GM21576 (cell line): ENCODE measurements around the gene PI4K2B.
"Not testable (repeated sequence)": the region's sequence is repeated elsewhere in the genome, so short reads cannot be mapped to it uniquely, and the experiment has no call there.

Source experiments
- ATAC-seq: cut with Tn5 transposase; IDR thresholded peaks from one replicate; pipeline ENCODE4 v1.9.1; 2021; ENCODE audit warnings: mild to moderate bottlenecking, moderate library complexity; ENCODE audit not compliant: unreplicated experiment

PI4K2B gene

DNA sequence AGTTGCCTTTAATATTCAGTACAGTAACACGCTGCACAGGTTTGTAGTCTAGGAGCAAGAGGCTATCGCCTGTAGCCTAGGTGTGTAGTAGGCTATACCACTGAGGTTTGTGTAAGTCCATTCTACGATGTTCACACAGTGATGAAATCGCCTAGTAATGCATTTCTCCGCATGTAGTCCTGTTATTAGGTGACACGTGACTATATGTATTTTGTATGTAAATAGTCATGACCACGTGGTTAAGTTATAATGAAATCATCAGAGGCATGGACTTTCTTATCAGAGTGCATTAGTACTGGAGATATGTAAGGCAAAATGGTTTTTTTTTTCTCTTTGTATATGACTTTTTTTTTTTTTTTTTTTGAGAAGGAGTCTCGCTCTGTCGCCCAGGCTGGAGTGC lies 68.8 kb downstream of the PI4K2B start:
- no peak for ATAC-seq

DNA sequence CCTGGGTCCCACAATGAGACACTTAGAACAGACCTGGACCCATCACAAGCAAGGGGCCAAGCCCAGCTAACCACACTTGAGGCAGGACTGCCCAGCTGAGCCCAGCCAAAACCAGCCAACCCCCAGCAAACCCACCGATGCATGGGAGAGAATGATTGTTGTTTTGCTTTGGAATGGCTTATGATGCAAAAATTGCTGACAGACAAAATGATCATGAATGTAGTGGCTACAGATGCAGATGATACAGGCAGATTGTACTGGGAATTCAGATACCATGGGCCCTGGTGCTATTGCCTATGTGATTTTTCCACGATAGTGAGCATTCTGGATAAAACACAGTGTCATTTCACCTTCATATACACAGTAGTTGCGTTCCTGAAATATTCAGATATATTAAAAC lies 69.7 kb downstream of the PI4K2B start:
- no peak for ATAC-seq

DNA sequence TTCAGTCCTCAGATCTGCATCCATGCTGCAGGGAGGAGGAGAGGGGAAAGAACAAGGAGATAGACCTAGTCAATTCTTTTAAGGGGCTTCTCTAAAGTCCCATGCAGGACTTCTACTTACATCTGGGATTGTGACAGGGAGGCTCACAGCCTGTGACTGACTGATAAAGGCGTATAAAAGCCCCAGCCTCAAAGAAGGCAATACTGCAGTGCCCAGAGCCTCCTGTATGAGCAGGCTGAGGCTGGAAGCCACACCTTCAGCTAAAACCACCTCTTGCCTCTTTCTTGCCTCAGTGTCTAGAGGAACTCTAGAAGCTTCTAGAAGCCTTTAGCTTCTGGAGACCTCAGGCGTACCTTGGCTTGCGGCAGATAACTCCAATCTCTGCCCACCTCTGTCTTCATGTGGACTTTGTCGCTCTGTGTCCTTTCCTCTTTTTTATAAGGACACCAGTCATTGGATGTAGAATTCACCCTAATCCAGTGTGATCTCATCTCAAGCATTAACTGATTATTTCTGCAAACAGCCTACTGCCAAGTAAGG lies 72.8 kb downstream of the PI4K2B start:
- no peak for ATAC-seq

DNA sequence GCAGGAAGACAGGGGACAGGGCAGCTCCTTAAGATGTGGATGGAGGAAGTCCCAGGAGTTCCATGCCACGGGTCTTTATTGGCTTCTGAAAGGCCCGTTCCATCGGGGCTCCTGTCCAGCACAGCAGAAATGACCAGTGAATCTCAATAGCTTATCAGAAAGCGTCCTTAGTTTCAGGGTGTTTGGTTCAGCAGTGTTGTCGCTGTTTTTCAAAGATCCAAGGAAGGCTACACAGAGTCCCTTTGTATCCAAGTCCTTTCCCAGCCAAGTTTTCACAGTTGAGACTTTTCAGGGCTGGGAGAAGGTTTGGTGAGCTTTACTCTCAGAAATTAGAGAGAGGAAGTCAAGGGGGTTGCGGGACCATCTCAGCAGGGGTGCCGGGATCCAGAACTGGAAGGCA lies 73.8 kb downstream of the PI4K2B start:
- ATAC-seq = no peak

DNA sequence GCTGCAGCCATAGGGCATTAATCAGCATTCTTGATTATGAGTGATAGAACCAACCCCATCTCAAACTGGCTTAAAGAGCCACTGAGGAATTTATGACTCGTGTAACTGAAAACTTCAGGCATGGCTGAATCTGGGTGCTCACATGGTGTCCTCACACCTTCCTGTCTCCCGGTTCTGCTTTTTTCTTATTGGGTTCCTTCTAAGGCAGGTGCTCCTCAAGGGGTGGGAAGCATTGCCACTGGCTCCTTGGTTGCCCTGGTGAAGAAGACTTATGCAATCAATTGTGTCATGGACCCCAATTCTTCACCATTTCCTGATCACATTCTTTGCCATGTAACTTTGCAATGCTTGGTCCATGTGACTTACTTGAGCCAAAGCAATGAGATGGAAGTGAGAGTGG lies 74.5 kb downstream of the PI4K2B start:
- no peak for ATAC-seq

DNA sequence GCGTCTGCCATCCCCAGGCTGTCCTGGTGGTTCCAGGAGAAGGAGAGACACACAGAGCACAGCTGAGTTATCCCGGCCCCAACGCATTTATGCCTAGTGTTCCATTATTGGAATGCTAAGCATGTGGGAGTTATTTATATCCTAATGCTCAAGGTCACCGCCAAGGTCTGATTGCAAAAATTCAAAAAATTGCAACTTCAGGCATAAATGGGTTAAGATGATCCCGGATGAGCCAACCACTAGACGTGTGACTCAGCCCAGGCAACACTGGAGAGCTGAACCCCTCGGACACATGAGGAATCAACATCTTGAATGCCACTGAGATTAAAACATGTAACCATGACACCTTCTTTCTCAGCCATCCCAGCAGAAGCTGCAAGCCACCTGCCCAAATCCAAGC lies 74.9 kb downstream of the PI4K2B start:
- ATAC-seq = no peak

DNA sequence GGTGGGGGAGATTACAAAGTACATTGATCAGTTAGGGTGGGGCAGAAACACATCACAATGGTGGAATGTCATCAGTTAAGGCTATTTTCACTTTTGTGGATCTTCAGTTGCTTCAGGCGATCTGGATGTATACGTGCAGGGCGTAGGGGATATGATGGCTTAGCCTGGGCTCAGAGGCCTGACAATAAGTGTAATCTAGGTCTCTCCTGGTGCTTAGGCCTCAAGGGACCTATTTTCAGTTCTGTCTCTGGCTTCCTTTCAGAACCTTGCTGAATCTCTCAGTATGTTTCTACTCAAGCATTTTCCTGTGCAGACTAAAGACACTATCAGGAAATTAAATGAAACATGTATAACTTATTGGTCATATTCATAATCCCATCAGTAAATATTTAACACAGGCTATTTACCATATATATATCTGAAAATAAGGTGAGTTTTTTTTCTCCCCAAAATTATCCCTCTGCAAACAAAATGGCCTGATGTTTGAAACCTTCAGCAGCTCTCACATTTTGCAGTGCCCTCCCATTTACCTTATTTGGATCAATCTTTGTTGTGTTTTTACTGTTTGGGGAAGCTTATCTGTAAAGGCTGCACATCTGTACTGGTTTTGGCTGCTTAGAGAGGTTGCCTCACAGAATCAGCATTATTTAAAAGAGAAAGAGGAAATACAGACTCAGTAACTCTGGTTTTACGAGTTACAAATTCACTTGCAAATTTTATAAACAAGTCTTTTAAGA lies 76.4 kb downstream of the PI4K2B start:
- ATAC-seq = peak; percentile 61

DNA sequence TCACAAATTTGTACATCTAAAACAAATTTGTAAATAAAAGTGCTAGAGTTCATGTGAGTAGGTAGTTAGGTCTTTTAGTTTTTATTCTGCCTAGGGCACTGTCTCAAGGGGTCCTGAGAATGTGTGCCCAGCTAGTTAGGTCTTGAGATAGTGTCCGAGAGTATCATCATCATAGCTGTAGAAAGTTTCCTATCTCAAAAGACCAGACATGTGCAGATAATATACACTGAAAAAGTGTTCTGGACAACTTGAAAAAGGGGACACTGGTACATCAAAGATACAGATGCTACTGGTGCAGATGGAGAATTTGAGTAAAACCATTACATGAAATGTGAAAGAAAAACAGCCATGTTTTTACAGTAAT lies 77.0 kb downstream of the PI4K2B start:
- peak; percentile 19 for ATAC-seq

DNA sequence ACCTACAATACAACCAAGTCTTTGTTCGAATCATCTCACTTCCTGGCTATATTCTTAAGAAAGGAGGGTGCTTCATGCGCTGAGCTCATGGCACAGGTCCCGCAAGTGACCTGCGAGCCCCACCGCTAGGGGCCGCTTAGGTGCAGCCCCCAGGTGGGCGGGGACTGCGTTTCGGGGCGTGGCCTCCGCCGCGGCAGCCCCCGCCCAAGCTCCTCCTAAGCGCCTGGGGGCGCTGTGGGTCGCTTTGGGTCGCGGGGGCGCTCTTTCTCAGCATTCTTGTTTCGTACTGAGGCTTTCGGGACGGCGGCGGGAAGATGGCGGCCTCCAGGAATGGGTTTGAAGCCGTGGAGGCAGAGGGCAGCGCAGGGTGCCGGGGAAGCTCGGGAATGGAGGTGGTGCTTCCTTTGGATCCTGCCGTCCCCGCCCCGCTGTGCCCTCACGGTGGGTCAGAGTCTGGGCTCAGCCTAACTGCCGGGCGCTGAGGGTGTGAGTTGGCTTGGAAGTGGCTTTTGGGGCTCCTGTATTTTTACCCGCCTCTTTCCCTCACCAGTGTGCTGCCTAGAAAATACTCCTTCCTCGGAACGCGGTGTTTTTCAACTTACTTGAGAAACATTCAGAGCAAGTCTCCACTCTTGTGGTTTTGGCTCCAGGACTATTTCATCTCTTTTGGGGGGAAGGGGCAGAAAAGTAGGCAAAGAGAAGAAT lies 78.8 kb downstream of the PI4K2B start, which contains the start of gene ZCCHC4:
TSS of gene ZCCHC4 (plus strand) at position 279 of the 705 bp plus-strand sequence. CDS start at position 315, 36 bp downstream.
- peak; percentile 71 for ATAC-seq

DNA sequence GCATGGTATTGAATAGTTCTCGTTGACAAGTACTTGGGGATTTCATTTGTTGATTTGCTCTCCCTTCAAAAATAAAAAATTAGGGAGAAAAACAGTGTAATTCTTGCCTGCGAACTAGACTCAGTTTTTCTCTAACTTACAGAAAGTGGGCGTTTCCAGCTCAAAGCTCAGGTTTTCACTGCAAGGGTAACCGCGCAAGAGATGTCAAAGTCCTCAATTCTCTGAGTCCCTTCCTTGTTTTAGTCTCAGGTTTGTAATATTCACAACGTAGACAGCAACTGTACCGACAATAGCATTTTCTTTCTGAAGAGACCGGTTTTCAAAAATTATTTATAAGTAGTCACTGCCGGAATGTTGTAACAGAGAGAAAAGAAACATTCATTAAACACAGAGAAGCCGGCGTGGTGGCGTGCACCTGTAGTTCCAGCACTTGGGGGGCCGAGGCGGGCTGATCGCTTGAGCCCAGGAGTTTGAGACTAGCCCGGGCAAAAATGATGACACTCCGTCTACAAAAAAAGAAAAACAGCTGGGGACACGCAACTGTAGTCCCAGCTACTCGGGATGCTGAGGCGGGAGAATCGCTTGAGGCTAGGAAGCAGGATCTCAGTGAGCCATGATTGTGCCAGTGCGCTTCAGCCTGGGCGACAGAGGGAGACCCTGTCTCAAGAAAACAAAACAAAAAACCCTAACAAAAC lies 79.5 kb downstream of the PI4K2B start:
- no peak for ATAC-seq

DNA sequence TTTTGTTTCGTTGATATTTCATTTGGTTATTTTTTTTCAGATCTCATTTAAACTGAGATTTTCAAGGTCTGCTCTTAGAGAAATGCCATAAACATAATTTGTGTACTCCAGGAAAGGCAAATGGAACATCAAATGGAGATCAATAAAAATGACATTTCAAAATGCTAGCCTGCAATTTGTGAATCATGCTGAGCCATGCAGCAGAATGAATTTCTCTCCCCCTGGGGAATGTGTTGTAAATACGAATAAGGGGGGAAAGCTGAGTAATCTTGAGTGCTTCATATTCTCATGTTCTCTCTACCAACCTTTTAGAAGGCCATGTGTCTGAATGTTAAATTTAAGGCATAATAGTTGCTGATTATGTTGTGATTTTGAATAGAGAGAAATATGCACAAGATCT lies 86.5 kb downstream of the PI4K2B start:
- no peak for ATAC-seq

DNA sequence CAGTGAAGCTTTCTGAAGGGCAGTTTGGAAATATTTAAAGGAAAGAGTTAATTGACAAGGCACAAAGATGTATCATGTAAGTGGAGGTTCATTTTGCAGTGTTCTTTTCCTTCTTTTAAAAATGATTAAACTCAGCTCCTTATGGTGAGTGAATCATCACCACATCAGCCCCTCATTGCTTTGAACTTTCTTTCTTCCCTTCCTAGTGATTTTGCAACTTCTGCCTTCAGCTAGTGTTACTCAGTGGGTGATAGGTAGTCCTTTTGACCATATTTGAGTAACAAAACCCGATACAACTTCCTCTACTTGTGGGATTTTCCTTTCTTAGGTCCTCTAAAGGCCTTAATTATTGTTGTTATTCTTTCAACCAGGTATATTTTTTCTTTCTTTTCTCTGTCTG lies 86.9 kb downstream of the PI4K2B start:
- ATAC-seq = no peak

DNA sequence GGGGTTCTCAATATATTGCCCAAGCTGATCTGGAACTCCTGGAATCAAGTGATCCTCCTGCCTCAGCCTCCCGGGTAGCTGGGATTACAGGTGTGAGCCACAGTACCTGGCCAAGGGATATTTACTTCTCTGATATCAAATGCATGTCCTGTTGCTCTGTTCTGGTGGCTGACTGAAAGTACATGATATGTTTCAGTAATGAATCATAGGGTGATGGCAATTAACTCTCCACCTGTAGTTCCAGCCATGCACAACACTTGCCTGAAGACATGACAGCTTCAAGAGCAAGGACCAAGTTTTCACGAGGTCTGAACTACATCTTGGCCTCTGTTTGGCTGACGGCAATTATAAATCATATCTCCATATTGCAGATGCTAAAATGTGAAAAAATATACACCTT lies 87.9 kb downstream of the PI4K2B start:
- ATAC-seq = no peak

DNA sequence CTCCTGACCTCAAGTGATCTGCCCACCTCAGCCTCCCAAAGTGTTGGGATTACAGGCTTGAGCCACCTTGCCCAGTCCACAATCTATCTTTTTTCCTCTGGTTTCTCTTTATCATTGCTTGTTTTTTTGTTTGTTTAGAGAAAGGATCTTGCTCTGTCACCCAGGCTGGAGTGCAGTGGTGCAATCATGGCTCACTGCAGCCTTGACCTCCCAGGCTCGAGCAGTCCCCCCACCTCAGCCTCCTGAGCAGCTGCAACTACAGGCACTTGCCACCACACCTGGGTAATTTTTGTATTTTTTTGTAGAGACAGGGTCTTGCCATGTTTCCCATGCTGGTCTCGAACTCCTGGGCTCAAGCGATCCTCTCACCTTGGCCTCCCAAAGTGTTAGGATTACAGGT lies 94.6 kb downstream of the PI4K2B start:
- ATAC-seq = not testable (repeated sequence)
